ENCODE data around the gene ARRB1.
"Not testable (repeated sequence)": the region's sequence is repeated elsewhere in the genome, so short reads cannot be mapped to it uniquely, and the experiment has no call there.

The ARRB1 gene

DNA sequence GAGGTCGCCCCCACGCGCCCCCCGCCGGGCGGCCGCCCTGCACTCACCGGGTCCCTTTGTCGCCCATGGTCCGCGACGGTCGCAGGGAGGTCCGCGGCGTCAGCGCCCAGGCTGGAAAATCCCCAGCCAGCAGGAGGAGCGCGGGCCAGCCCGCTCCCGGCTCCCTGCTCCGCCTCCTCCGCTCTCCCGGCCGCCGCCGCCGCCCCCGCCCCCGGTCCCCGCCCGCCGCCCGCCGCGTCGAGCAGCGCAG lies at the start of gene ARRB1:
TSS of gene ARRB1 (minus strand) at position 121 of the 250 bp plus-strand sequence. CDS start at position 67, 54 bp downstream.
- DNase-seq, result no peak

DNA sequence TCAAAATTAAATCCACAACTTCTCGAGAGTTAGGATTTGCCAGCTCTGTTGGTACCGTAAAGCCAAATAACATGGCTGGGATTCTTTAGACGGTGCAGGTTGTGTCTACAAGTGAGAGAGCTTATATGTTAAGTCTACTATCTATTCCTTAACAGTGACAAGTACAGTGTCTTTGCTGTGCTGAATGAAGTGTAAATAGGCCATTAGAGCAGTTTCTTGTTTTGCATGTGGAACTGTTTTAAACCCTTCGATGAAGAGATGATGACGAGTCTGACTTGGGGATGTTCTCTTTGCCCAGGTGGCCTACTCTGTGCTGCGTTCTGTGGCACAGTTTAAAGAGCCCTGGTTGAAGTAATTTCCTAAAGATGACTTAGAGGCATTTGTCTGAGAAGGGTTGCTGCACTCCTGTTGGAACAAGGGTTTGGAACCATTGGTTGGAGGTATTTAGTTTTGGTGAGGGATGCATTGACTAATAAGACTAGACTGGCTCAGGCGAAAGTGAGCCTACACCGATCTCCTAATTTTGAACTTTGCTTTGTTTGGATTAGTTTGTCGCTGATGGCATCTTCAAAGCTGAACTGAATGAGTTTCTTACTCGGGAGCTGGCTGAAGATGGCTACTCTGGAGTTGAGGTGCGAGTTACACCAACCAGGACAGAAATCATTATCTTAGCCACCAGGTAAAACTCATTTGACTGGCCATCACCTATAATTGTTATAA lies 48.8 kb upstream of the ARRB1 start:
- DNase-seq, result no peak

DNA sequence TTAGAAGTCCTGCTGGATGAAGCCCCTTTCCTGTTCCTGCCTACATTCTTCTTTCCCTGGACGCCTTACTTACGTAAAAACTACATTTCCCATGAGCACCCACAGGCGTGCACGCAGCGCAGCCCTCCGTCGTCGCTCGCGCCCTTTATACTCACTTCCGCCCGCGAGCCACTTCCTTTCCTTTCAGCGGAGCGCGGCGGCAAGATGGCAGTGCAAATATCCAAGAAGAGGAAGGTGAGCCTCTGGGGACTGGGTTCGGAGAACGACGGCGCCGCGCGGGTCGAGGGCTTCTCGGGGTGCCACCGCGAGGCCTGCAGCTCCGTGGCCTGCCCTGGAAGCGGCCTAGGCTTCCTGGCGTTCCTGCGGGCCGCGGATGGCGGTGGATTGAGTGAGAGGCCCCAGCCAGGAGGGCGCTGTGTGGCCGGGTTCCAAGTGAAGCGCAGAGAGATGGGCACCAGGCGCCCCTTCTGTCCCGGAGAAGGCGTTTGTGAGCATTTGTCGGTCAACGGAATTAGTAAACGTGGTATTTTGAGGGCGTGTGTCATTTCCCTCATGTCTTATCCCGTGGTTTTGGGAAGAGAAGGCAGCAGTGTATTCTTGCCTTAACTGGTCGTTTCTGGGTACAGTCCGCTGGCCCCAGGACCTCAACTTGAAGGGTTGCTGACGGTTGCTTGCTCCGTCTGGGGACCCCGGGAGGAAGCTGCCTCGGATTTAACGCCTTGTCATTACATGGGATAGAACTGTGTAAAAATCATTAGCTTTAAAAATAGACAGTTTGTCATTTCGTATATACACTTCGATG lies 48.1 kb upstream of the ARRB1 start, which contains the start of gene RPS3:
TSS of gene RPS3 (plus strand) at position 175 of the 802 bp plus-strand sequence. CDS start at position 205, 30 bp downstream.
- peak; percentile 92 for DNase-seq

DNA sequence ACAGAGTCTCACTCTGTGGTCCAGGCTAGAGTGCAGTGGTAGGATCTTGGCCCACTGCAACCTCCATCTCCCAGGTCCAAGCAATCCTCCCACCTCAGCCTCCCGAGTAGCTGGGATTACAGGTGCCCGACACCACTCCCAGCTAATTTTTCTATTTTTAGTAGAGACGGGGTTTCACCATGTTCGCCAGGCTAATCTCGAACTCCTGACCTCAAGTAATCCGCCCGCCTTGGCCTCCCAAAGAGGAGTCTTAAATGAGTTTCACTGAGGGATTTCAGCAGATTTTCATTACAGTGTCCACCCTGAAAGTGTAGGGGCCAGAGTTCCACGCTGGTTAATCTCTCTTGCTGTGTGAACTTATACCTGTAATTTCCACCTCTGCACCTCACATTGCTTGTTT lies 47.4 kb upstream of the ARRB1 start:
- DNase-seq, result no peak

DNA sequence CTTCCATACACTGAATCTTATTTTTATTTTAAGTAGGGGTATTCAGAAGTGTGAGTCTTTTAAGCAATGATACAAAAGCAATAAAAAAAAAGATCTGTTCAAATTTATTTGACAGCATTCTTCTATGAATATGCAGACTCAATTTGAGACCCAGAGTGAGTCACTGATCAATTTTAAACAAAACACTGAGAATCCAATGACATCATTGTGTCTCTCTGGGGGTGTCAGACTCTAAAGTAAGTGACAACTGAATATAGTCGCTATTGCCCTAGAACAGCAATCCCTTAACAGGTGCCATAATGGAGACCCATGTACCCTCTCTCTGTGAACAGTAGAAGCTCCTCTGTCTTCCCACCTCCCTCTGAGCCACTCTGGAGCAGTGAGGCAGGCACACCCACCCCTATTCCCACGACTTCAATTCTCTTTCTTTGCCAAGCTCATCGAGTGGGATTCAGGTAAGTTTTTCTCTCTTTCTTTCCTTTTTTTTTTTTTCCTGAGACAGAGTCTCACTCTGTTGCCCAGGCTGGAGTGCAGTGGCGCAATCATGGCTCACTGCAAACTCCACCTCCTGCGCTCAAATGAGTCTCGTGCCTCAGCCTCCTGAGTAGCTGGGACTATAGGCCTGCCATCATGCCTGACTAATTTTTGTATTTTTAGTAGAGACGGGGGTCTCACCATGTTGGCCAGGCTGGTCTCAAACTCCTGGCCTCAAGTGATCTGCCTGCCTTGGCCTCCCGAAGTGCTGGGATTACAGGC lies 42.8 kb upstream of the ARRB1 start:
- DNase-seq, result no peak

DNA sequence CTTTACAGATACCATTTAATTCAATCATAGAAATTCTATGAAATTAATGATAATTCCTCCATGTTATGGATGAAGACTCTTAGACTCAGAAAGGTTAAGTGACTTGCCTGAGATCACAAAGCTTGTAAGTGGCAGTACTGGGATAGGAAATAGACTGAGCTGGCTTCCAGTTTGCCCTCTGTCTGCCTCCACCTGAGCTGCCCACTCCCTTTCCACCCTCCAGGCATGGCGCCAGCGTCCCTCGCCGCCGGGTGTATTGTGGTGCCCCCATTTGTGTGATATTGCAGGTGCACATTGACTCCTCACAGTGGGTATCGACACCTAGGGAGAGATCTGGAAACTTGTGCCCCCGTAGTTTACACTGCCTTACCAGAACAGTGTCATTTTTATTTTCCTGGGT lies 38.5 kb upstream of the ARRB1 start:
- no peak for DNase-seq

DNA sequence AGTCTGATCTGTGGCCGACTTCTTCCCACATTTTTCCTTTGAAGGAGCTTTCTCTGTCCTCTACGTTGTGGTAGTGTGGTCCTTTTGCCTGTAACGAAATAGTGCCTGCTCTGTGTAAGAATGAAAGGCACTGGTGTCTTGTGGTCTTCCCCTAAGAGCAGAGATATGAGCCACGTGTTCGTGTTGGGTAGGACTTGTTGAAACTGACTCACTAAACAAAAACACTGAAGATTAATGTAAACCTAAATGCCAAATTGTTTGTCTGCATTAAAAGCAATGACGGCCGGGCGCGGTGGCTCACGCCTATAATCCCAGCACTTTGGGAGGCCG lies 37.8 kb upstream of the ARRB1 start:
- DNase-seq, result no peak

DNA sequence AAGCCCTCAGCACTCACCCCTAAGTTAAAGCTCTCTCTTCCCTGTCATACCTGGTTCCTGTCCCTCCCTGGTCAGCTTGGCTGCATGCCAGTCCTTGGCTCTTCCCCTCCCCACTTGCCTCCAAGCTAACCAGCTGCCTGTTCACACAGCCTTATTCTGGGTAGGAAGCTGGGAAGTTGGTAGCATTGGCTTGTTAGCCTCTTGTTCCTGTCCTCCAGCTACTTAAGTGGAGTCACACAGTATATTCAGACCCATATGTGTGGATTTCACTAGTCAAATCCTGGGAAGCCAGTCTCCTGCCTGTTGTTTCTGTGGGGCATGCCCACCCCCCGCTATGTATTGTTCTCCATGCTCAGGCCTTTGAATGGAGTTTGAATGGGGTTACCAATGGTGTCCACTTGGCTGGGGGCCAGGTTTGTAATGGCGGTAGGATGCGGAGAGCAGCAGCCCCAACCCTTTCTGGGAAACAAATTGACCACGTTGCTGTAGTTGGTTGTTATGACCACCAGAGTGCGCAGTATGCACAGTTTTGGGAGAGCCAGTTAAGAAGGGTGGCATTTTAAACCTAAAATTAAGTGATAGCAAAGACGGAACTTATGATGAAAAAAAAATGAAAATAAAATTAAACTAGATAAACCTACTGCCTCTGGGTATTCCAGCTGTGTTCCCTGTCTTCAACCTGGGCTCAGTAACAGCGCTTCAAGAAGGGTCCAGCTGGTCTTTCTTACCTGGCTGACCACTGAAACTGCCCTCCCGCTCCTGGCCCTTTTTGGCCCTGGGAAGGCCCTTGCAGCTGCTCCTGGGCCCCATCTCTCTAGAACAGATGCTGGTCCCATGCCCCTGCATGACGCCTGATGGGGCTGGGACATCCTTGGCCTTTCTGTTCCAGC lies 37.2 kb upstream of the ARRB1 start:
- DNase-seq, result peak; percentile 81

DNA sequence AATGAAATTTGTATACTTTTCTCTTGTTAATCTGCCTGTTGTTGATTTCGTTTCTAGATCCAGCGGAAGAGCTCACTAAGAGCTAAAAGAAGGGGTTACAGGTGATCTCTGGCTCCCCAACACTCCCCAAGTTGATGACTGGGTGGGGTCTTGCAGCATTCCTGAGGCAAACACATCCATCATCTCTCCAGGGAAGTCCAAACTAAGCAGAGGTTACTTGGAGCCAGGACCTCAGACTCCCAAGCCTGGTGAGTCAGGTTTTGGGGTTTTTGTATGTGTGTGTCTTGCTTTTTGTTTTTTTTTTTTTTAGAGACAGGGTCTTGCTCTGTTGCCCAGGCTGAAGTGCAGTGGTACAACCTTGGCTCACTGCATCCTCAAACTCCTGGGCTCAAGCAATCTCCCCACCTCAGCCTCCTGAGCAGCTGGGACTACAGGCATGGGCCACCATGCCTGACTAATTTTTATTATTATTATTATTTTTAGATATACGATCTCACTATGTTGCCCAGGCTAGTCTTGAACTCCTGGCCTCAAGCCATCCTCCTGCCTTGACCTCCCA lies 36.4 kb upstream of the ARRB1 start:
- no peak for DNase-seq

DNA sequence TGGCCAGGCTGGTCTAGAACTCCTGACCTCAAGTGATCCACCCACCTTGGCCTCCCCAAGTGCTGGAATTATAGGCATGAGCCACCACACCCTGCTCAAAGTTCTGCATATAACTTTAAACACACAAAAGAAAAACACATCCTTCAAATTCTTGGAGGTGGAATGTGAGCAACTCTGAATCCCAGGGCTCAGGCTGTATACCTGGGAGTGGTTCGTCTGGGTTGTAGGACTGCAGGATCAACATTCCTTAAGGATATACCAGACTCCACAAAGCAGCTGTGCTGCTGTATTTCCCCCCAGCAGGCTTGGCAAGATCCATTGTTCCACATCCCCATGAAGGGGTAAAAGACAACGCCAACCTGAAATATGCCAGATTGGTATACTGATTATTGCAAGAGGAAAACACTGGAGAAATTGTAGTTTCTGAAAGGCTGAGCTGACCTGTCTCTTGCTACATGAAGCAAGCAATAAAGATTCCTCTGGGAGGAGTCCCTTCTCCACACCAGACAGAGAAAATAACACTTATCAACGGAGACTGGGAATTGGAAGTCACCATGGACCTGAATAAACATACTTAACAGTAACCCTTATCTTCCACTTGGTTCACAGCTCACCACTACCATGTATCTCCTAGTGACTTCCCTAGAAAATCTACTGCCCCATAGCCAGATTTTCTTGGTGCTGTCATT lies 35.6 kb upstream of the ARRB1 start:
- DNase-seq, result no peak

DNA sequence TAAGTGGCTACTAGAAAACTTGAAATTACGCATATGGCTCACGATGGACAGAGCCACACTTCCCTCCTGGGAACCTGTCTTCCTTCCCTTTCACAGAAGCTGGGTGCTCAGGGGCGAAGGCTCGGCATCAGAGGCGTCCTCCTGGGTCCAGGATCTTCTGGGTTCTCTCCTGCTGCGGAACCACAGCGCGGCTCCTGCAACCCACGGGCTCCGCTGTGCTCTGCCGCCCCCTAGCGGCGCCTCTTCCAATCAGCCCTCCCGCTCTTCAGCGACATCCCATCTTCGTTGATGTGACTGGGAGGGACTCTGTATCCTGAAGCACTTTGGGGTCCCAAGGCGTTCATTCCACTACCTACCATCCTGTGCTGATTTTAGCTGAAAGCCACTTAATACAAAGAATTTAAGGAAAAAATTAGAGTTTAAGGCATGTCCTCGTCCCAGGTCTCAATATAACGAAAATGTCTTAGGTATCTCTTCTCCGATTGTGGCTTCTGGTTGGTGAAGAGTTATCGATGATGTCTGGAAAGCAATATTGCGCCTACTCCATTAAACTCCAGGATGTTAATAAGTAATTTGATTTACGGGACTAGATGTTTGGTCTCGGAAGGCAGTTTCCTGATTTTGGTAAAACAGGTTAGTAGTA lies 33.1 kb upstream of the ARRB1 start:
- DNase-seq, result peak; percentile 82

DNA sequence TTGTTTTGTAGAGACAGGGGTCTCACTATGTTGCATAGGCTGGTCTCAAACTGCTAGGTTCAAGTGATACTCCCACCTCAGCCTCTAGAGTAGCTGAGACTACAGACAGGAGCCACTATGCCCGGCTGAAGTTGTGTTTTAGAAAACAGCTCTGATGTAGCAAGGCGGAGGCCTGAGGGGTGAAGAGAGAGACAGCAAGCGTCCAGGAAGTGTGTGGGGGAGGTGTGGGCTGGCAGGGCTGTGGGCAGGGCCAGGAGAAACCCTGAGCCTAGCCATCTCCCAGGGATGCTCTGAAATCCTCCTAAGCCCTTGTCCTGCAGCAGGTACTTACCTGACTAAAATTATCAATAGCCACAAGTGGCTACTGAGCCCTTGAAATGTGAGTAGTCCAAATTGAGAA lies 31.8 kb upstream of the ARRB1 start:
- DNase-seq, result no peak

DNA sequence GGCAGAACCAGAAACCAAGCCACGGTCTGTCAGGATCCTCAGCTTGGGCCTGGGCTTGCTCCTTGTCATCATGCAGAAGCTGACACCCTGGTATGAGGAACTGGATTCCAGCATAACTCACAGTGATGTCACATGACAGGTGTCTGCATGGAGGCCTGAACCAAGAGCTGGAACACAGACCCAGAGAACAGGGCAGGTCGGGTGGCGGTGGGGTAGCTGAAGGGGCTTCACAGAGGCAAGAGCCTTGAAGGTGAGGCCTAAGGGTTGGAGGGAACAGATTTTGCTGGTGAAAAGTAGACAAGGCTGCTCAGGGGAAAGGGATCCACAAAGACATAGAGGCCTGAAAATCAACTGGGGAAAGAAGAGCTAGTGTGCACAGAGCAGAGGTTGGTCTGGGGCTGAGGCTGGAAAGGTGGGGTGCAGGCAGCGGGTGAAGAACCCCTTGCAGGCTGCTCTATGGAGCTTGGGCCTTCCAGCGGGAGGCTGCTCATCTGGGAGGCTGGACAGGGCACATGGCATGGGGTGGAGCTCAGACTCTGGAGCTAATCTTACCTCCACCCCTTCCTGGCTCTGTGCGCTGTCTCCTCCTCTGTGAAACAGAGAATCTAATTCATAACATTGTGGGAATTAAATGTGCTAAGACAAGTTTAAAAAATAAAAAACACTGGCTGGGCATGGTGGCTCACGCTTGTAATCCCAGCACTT lies 29.4 kb upstream of the ARRB1 start:
- DNase-seq, result no peak

DNA sequence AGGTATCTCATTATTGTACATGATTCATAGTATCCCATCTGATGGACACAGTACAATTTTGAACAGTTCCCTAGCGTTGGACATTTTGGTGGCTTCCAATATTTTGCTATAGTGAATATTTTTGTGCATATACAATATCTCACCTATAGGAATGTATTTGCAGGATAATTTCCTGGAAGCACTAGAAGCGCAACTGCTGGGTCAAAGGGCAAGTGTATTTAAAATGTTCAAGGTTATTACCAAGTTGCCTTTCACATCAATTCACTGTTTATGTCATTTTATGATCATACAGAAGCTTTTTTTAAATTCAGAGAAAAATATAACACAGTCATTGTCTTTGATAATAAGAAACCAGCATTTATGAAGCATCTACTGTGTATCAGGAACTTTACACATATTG lies 28.8 kb upstream of the ARRB1 start:
- no peak for DNase-seq

DNA sequence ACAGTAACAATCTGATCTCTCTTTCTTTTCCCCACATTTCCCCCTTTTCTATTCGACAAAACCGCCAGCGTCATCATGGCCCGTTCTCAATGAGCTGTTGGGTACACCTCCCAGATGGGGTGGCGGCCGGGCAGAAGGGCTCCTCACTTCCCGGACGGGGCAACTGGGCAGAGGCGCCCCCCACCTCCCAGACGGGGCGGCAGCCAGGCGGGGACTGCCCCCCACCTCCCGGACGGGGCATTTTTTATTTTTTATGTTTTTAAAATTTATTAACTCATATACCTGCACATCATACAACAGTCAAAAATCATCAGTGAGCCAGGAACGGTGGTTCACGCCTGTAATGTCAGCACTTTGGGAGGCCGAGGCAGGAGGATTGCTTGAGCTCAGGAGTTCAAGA lies 27.3 kb upstream of the ARRB1 start:
- not testable (repeated sequence) for DNase-seq

DNA sequence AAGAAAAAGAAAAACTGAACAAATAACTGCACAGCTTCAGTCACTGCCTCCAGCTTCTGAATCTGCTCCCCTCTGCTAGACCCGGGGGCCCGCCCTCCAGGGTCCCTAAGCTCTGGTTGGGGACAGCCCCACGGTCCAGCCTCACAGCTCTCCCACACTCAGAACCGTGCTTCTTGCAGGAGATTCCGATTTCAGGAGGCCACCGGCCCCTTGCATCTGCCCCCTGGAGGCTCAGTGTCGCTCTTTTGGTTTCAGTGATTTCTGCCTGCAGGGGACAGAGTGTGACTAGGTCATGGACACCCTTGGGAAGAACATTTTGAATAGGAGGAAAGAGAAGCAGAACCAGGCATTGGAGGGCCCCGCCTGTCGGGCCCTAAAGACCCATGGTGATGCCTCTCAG lies 24.7 kb upstream of the ARRB1 start:
- no peak for DNase-seq

DNA sequence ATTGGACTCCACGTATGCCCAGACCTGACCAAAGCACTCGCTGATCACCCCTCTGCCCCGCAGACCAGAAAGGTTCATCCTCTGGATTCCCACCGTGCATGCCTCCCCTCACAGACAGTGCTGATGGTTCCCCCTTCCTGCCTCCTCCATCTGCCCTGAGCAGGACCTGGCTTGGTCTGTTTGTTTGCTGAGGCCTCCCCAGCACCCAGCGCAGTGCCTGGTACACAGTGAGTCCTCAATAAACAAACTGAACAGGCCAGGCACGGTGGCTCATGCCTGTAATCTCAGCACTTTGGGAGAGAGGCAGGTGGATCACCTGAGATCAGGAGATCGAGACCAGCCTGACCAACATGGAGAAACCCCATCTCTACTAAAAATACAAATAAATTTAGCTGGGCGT lies 24.2 kb upstream of the ARRB1 start:
- no peak for DNase-seq

DNA sequence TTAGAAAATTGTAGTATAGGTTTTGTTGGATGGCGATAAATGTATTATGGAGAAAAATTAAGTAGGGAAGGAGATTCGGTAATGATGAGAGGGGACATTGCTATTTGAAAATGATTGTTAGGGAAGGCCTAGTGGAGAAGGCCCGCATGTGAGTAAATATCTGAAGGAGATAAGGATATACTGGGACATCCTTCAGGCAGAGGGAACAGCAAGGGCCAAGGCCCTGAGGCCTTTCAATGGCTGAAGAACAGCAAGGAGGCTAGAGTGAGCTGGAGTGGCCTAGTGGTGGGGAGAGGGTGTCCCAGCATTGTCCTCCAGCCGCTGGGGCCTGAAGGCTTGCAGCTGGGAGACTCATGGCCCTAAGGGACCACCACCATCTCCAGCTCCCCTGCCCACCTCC lies 23.2 kb upstream of the ARRB1 start:
- DNase-seq, result no peak

DNA sequence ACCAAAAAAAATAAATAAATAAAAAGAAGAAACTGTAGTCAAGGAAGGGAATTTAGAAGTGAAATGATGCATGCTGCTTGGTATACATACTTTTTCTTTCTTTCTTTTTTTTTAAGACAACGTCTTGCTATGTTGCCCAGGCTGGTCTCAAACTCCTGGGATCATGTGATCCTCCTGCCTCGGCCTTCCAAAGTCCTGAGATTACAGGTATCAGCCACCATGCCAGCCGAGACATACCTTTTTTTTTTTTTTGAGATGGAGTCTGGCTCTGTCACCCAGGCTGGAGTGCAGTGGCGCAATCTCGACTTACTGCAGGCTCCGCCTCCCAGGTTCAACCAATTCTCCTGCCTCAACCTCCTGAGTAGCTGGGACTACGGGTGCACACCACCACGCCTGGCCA lies 21.7 kb upstream of the ARRB1 start:
- no peak for DNase-seq

DNA sequence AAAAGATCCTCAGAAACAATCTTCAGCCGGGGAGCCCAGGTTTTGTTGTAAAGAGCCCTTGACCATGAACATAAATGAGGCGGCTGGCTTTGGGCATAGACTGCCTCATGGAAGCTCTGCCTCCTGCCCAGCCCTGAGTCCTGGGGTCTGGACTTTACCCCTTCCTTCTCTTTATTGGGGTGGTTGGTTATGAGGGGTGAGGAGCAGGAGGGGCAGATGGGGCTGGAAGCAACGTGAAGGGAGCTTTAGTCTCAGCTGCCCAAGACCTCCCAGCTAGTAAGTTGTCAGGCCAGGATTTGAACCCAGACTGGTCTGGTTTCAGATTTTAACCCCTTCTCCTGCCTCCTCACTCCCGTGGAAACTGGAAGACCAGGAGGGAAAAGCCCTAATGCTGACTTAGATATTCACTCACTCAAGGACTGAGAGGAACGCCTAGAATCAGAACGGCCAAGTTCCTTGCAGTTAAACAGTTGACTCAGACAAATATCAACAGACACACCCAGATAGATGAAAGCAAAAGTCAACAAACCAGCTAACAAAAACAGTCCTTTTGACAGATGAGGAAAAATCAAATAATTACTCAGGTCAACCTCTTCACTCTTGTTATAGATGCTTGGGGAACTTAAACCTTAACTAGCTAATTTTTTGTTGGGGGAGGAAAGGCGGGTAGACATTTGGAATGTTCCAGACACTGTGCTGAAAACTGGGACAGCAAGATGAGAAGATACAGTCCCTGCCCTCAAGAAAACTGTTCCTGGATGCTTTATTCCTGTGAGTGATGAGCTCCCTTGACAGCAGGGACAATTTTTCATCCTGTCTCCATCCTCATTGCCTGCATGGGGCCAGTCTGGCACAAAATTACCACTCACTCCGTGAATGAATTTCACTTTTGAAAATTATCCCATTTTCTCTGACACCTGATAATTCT lies 20.8 kb upstream of the ARRB1 start:
- no peak for DNase-seq

Measured in activated CD4-positive, alpha-beta T cell treated with anti-CD3 and anti-CD28 coated beads for 48 hours (primary cell).